ENCODE results near the gene RHOH. TPM values are rescaled to one million over a fixed set of nuclear protein-coding genes. Genes with fewer than 3 reads are reported as not detected.

RHOH gene
- total RNA-seq, 1 donor from 2014 or later: 0.53 TPM

- no peaks in the 10 kb centered on the region for H3K27me3 ChIP-seq (ENCODE audit: control insufficient read depth, insufficient read depth, low read length)
- no peaks in the 10 kb centered on the region for H3K36me3 ChIP-seq (ENCODE audit: control insufficient read depth, insufficient read depth, low read length)
- no peak overlapping the region for H3K4me3 ChIP-seq (ENCODE audit: low read depth, low read length)
- no peak for FAIRE-seq
- TF ChIP-seq, protein P1, sequence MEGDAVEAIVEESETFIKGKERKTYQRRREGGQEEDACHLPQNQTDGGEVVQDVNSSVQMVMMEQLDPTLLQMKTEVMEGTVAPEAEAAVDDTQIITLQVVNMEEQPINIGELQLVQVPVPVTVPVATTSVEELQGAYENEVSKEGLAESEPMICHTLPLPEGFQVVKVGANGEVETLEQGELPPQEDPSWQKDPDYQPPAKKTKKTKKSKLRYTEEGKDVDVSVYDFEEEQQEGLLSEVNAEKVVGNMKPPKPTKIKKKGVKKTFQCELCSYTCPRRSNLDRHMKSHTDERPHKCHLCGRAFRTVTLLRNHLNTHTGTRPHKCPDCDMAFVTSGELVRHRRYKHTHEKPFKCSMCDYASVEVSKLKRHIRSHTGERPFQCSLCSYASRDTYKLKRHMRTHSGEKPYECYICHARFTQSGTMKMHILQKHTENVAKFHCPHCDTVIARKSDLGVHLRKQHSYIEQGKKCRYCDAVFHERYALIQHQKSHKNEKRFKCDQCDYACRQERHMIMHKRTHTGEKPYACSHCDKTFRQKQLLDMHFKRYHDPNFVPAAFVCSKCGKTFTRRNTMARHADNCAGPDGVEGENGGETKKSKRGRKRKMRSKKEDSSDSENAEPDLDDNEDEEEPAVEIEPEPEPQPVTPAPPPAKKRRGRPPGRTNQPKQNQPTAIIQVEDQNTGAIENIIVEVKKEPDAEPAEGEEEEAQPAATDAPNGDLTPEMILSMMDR (IDR thresholded peaks at IDR 0.05; ENCODE audit: insufficient read depth, low read length, severe bottlenecking): no peak
- DNase-seq (ENCODE audit: low read depth): no peak
Measured at GRCh38 chr4:40211224-40212185, 14.7 kb downstream of the RHOH start.

DNA sequence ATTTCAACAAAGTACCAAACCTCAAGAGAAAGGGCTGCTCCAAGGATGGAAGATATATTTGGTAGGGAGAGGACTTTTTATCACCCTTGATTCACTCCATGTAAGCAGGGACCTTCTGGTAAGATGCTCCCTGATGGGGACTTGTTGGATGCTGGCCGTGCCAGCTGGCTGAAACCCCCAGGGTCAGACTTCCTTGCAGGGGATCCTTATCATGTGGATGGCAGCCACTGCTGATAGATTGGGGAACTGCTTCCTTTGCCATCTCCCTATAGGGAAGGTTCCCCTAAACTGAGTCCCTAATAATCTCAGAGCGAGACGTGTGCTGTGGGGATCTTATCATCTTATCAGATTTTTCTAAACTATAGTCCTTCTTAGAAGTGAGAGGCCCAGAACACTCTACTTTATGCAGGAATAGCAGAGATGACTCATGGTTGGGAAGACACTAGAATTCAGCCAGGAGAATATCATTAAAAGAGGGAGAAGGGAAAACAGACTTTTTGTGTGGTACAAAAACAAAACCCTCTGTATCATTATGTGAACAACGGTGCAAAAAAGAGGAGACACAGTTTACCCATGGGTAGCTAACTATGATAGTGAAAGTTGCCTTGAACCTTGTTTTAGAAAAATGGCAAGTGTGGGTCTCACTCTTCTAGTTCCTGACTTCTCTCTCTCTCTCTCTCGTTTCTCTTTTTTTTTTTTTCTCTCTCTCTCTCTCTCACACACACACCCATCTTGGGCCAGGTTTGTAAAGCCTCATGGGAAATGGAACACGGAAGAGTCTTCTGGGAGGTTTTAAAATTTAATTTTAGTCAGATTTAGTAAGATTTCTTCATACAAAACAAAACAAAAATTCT, 16.1 kb downstream of the RHOH start:
- FAIRE-seq (no peak), DNase-seq (ENCODE audit: low read depth) (no peak)
- Histone ChIP-seq H3K4me3 (ENCODE audit: low read depth, low read length) (no peak overlapping the region), H3K27me3 (ENCODE audit: control insufficient read depth, insufficient read depth, low read length) (no peaks in the 10 kb centered on the region), H3K36me3 (ENCODE audit: control insufficient read depth, insufficient read depth, low read length) (no peaks in the 10 kb centered on the region)
- TF ChIP-seq, protein P1 (IDR thresholded peaks at IDR 0.05; ENCODE audit: insufficient read depth, low read length, severe bottlenecking): no peak

- FAIRE-seq (no peak), DNase-seq (ENCODE audit: low read depth) (no peak)
- Histone ChIP-seq H3K27me3 (ENCODE audit: control insufficient read depth, insufficient read depth, low read length) (no peaks in the 10 kb centered on the region), H3K4me3 (ENCODE audit: low read depth, low read length) (no peak overlapping the region), H3K36me3 (ENCODE audit: control insufficient read depth, insufficient read depth, low read length) (no peaks in the 10 kb centered on the region)
- TF ChIP-seq, protein P1 (IDR thresholded peaks at IDR 0.05; ENCODE audit: insufficient read depth, low read length, severe bottlenecking): no peak
Measured at GRCh38 chr4:40214038-40214437, 17.2 kb downstream of the RHOH start.

GRCh38 chr4:40214661-40215418, 18.0 kb downstream of the RHOH start:
- FAIRE-seq: no peak
- DNase-seq (ENCODE audit: low read depth): no peak
- Histone ChIP-seq H3K36me3 (ENCODE audit: control insufficient read depth, insufficient read depth, low read length) (no peaks in the 10 kb centered on the region), H3K4me3 (ENCODE audit: low read depth, low read length) (no peak overlapping the region), H3K27me3 (ENCODE audit: control insufficient read depth, insufficient read depth, low read length) (no peaks in the 10 kb centered on the region)
- TF ChIP-seq, protein P1 (IDR thresholded peaks at IDR 0.05; ENCODE audit: insufficient read depth, low read length, severe bottlenecking): no peak

DNA sequence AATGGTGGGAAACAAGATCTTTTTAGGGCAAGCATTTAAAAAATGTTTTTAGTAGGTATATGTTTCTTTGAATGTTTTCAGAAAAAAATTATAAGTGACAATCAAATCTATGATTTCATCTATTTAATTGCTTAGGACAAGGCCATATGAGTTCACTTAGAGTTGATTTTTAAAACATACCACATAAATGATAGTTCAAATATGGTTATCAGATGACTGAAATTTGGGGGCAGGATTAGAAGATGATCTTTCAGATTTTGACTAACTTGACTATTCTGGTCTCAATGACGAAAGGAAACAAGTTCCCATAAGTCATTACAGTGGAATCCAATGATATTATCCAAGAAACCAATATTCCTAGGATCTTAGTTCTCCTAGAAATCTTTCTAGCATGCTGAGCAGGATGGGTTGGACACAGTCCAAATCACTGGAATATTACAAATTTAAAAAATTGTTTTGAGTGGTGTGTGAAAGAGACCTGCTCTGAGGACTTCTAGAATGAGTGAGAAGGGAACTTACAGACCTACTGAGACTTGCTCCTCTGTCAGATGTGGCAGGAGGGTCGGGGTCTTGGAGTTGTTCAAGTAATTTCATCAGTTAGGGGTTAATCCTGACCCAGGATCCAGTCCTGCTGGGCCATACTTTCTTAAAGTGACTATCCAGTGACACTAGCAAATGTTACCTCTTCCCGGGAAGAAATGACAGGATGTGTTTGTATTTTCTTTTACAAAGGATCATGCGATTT, 20.0 kb downstream of the RHOH start:
- Histone ChIP-seq H3K36me3 (ENCODE audit: control insufficient read depth, insufficient read depth, low read length) (no peaks in the 10 kb centered on the region), H3K27me3 (ENCODE audit: control insufficient read depth, insufficient read depth, low read length) (no peaks in the 10 kb centered on the region), H3K4me3 (ENCODE audit: low read depth, low read length) (no peak overlapping the region)
- DNase-seq (ENCODE audit: low read depth): no peak
- no peak for FAIRE-seq
- TF ChIP-seq, protein P1 (IDR thresholded peaks at IDR 0.05; ENCODE audit: insufficient read depth, low read length, severe bottlenecking): no peak

All from bronchial epithelial cell (primary cell).